GM18861 (cell line): ENCODE measurements around the gene ZFP3.
"Not testable (repeated sequence)": the region's sequence is repeated elsewhere in the genome, so short reads cannot be mapped to it uniquely, and the experiment has no call there.

Experiments used
- ATAC-seq: cut with Tn5 transposase; IDR thresholded peaks from one replicate; pipeline ENCODE4 v1.9.1; 2021; ENCODE audit not compliant: unreplicated experiment

Gene ZFP3

DNA sequence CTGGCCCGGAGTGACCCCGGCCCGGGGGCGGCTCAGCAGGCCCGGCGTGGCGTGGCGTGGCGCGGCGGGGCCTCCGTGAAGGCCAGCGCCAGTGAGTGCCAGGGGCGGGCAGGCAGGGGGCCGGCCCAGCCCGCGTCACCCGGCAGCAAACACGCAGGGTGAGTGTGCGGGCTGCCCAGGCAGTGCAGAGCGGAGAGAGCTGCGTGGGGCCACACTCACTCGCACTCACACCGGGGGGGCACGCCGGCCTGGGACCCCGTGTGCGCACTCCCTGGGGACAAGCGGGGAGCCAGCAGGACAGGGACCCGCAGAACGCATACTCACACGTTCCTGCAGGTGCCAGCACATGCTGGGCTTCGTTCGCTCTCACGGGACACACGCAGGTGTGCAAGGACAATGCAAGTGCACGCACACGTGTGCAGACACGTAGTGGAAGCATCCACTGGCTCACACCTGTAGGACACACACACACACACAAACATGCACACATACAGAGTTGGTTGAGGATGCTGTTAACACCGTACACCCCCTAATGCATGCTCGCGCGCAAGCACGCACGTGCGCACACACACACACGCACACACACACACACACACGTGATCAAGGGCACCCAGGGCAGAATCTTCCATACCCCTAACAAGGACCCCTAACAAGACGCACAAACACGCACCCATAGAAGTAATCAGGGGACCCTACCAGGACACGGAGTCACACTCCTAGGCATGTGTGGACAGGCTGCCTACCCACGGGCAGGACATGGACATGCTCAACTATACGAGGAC lies 45.3 kb downstream of the ZFP3 start:
- no peak for ATAC-seq

DNA sequence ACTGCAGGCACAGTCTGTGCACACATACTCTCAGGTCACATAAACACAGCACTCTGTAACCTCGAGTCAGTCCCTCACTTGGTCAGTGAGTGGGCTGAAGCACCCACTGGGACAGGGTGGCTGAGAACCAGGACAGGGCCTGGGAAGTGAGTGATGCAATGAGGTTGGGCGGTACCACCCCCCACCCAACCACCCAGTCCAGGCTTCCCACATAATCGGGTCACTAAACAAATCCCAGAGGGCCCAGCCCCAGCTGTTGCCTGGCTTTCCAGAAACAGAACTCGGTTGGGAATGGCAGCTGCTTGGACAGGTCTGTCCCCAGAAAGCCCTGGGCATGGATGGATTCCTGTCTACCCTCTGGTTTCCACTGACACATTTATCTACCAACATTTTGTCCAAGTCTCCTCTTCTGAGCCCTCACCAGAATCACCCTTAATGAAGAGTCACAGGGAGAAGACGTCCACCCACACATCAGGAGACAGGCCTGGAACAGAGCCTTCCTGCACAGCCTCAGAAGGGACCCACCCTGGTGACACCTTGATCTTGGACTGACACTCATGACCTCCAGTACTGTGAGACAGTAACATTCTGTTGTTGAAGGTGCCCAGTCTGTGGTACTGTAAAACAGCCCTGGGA lies 46.0 kb downstream of the ZFP3 start:
- not testable (repeated sequence) for ATAC-seq

DNA sequence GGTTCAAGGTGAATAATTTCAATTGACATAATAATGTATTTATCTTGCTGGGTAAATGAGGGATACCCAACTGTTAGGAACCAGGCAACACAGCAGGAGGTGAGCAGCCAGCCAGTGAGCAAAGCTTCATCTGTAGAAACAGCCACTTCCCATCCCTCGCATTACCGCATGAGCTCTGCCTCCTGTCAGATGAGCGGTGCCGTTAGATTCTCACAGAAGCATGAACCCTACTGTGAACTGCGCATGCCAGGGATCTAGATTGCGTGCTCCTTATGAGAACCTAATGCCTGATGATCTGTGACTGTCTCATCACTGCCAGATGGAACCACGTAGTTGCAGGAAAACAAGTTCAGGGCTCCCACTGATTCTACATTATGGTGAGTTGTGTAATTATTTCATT lies 46.6 kb downstream of the ZFP3 start:
- ATAC-seq, result not testable (repeated sequence)

- ATAC-seq, result no peak
These were observed 48.6 kb downstream of the ZFP3 start for GRCh38 chr17:5126719-5127488.

DNA sequence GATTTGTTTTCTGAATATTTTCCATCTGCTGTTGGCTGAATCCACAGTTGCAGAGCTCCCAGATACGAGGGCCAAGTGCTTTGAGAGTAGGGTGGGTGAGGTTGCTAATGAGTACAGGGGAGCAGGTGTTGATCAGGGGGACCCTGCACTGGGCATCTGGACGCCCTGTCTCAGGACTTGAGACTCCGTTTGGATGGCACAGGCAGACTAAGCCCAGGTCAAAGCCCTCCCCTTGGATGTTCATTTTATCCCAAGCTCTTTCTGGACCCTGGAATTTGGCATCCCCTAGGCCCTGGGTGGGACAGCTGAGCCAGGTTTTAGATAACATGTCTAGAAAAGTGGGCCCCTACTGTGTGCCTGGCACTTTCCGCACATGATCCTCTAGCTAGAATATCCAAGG lies 49.6 kb downstream of the ZFP3 start:
- ATAC-seq, result no peak

- not testable (repeated sequence) for ATAC-seq
These were observed 50.1 kb downstream of the ZFP3 start for GRCh38 chr17:5128387-5128786.

GRCh38 chr17:5128905-5129535 lies 50.8 kb downstream of the ZFP3 start:
- ATAC-seq, result no peak

DNA sequence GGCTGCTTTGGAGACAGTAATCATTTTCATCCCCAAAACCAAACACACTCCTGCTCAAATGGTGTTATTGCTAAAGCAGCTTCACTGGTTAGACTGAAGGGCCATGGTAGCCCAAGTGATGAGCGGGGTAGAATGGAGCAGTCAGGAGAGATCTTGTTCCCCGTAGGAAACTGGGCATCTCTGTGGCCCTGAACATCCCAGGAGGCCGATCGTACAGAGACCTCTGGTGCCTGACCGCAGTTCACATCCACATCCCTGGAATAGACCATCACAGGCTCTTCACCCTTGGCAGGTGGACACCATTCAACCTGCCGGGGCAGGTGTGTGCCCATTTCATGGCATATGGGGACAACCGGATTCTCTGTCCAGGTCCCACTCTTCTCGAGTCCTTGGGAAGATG lies 51.5 kb downstream of the ZFP3 start:
- ATAC-seq, result not testable (repeated sequence)

- not testable (repeated sequence) for ATAC-seq
These were observed 52.0 kb downstream of the ZFP3 start for GRCh38 chr17:5130261-5130660.

GRCh38 chr17:5130687-5131086 lies 52.4 kb downstream of the ZFP3 start:
- not testable (repeated sequence) for ATAC-seq

DNA sequence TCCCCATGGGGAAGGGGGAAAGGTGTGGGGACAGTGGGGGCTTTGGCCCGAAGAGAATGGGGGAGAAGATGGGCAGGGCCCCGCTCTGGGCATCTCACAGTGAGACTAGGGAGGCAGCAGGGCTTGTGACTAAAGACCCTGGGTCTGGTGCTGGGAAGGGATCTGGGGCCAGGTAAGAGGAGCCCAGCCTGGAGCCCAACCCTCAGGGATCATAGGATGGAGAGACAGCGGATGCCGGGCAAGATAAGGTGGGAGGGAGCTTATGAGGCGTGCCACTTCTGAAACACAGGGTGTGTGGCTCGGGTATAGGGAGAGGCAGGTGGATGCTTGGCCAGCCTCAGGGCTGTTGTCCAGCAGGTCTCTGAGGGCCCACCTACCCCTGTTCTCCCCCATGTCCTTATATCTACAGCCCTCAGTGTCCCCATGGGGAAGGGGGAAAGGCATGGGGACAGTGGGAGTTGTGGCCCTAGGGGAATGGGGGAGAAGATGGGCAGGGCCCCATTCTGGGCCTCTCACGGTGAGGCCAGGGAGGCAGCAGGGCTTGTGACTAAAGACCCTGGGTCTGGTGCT lies 53.0 kb downstream of the ZFP3 start:
- ATAC-seq, result no peak

DNA sequence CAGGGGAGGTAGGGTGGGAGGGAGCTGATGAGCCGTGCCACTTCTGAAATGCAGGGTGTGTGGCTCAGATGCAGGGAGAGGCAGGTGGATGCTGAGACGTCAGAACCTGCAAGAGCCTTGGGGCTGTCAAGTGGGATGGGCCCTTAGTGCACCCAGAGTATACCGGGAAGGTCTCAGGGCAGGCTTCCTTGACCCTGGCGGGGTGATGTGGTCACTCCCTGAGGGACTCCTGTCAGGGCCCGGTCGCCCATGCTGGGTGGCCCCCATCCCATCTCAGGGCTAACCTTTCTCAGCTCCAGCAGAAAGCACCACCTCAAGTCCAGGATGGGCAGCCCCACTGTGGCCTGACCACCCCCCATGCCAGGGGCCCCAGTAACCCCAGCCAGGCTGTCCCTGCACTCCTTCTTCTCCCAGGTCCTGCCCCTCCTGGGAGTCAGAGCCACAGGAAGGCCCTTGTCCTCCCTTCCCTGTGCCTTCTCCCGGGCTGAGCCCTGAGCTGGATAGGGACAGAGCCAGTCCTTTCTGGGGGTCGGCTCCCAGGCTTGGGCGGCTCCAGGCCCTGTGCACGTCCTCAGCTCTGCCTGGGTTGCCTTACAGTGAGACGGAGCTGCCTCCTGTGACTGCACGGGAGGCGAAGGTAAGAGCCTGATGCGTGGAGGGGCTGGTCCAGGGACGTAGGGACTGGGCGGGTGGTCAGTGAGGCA lies 53.7 kb downstream of the ZFP3 start:
- not testable (repeated sequence) for ATAC-seq

- not testable (repeated sequence) for ATAC-seq
These were observed 54.4 kb downstream of the ZFP3 start for GRCh38 chr17:5132503-5133225.

- no peak for ATAC-seq
These were observed 55.0 kb downstream of the ZFP3 start for GRCh38 chr17:5133311-5133710.

DNA sequence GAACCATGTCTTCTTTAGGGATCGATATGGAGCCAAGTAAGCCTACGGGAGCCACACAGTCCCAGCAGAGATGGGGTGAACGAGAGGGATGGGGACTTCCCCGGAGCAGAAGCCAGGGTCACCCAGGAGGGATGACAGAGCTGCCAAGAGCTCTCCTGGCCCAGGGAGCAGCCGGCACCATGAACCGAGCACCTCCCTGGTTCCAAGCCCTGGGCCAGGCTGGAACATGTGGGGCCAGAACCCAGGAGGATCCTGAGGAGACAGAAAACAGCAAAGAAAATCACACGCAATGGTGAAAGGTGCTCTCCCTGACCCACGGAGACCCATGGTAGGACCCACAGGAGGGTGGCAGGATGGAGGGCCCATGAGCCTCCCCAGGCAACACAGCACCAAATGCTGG lies 55.7 kb downstream of the ZFP3 start:
- ATAC-seq, result not testable (repeated sequence)

- not testable (repeated sequence) for ATAC-seq
These were observed 56.3 kb downstream of the ZFP3 start for GRCh38 chr17:5134571-5134970.

DNA sequence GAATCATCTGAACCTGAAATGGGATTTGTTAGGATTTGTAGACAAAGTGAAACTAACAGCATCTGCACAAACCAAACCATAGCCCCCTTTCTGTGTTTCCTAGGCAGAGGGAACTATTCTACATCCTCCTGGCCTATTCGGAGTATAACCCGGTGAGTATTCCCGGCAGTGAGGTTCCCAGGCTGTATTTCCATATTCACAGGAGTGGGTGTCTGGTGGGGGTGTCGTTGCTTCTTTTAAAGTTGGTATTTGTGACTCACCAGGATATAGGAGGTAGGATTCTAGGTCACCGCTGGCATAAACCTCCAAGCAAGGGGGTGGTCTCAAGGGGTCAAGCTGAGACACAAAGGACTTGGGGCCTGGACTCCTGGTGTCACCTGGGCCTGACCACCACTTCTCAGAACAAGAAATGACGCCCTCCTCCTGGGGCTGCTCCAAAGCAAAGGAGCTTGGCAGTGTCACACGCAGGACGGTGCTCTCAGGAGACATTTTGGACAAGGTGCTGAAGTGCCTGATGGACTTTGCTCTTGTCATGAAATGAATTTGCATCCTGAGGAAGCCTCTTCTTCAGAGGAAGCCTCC lies 57.0 kb downstream of the ZFP3 start:
- ATAC-seq, result not testable (repeated sequence)

DNA sequence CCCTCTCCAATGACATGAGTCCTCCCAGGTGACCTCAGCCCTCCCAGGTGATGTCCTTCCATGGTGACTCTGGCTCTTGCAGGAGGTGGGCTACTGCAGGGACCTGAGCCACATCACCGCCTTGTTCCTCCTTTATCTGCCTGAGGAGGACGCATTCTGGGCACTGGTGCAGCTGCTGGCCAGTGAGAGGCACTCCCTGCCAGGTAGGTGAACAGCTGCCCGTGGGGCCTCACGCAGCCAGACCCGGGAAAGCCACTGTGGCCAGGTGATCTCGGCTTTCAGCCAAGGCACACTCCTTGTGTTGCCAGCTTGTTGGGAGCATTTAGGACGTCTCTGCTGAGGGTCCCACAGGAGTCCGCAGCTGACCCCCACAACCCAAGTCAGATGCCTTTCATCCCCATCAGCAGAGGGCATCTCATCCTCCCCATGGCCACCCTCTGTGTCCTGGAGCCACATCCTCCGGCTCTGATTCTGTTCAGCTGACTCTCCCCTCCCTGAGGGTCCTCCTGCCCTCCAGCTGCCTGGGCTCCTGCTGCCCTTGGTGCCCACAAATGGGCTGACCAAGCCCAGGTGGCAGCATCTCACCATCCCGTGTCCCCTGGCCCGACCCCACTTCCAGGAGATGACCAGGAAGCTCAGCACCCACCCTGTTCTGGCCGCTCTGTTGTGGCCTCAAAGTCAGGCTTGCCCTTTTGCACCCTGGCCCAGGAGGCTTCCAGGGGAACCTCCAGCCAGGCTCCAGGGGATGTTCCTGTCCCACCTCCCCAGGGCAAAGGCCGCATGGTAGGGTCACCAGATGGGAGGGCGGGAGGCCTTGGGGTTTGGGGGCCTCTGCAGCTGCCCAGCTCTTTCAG lies 57.7 kb downstream of the ZFP3 start:
- ATAC-seq, result no peak
